Suprapubic skin (tissue), 3 donors: ENCODE data around the gene CTBP2.

Experiments
- POLR2AphosphoS5 ChIP-seq, 3 donors: sonication (generic); formaldehyde crosslinking; IDR thresholded peaks; one replicate each; pipeline ENCODE4 v1.6.1; 2017; ENCODE audit warnings: antibody characterized with exemption in 3 of 3
- TF ChIP-seq, protein P1 (sequence below), 2 donors: fragments of 200-600 bp in 1 of 2; fragments of 450-650 bp in 1 of 2; sonication (generic) in 1 of 2; IDR thresholded peaks; one replicate each; pipeline ENCODE4 v1.5.1; 2016 to 2019; ENCODE audit warnings: antibody characterized with exemption in 2 of 2, mild to moderate bottlenecking in 1 of 2, moderate library complexity in 1 of 2

GRCh38 chr10:125067764-125068163 lies 92.6 kb downstream of the CTBP2 start:
- TF ChIP-seq, protein P1, sequence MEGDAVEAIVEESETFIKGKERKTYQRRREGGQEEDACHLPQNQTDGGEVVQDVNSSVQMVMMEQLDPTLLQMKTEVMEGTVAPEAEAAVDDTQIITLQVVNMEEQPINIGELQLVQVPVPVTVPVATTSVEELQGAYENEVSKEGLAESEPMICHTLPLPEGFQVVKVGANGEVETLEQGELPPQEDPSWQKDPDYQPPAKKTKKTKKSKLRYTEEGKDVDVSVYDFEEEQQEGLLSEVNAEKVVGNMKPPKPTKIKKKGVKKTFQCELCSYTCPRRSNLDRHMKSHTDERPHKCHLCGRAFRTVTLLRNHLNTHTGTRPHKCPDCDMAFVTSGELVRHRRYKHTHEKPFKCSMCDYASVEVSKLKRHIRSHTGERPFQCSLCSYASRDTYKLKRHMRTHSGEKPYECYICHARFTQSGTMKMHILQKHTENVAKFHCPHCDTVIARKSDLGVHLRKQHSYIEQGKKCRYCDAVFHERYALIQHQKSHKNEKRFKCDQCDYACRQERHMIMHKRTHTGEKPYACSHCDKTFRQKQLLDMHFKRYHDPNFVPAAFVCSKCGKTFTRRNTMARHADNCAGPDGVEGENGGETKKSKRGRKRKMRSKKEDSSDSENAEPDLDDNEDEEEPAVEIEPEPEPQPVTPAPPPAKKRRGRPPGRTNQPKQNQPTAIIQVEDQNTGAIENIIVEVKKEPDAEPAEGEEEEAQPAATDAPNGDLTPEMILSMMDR (IDR thresholded peaks at IDR 0.05): no peak
- no peak for TF ChIP-seq POLR2AphosphoS5 (IDR thresholded peaks at IDR 0.05)
